AG04449 (cell line): Measurements from ENCODE around the gene NEURL1B.

Experiments used
- CTCF ChIA-PET: fragments of 350-600 bp; formaldehyde crosslinking; extraction: SDS; loops from one replicate; lab custom pipeline; 2021; ENCODE audit warnings: antibody characterized with exemption; lab: Yijun Ruan, JAX
- POLR2A ChIA-PET: fragments of 400-600, 350-600 bp; formaldehyde crosslinking; extraction: SDS; loops from one replicate; lab custom pipeline; 2020; ENCODE audit warnings: antibody characterized with exemption, inconsistent platforms; lab: Yijun Ruan, JAX
- DNase-seq: peaks from one replicate; pipeline ENCODE4 v3.0.0-alpha.2; 2010; ENCODE audit warnings: low read depth, low spot score
- H3K4me3 ChIP-seq: 2 replicates; pipeline ENCODE4 v1.5.1; 2011; ENCODE audit warnings: low read depth, mild to moderate bottlenecking, control low read depth, low read length
- TF ChIP-seq, protein P1 (sequence below): IDR thresholded peaks from one replicate; pipeline ENCODE4 v1.5.1; 2011; ENCODE audit warnings: mild to moderate bottlenecking, moderate library complexity, low read length, control low read depth, inconsistent platforms; ENCODE audit not compliant: insufficient read depth; ENCODE audit errors: missing control alignments

Gene NEURL1B

DNA sequence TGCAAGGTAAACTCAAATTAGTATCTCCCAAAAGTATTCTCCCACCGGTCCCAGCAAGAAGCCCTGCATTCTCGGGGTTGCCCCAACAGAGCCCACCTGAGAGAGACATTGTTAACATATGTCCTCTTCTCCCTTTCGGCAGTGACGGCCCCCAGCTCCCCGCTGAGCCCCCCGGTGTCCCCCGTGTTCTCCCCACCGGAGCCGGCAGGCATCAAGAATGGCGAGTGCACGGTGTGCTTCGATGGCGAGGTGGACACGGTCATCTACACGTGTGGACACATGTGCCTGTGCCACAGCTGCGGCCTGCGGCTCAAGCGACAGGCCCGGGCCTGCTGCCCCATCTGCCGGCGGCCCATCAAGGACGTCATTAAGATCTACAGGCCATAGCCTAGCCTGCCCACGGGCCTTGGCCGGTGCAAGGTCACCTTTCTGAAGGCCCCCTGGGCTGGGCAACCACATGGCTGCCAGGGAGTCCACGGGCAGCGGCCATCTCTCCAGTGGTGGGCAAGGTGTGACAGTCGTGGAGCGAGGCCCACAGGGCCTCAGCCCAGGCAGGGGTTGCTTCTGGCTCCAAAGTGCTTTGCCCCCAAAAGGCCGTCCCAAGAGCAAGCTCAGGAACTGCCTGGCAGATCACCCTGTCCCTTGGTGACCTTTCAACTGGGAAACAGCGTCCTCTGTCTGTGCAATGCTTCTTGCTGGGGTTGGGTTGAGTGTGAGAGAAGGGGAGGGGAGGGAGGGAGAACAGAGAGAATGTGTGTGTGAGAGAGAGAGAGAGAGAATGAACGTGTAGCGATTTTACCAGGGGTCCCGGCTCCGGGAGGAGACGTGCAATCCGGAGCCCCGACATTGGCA is 45.7 kb downstream of the NEURL1B start:
- ChIA-PET CTCF (interaction anchor here (0.7 to 7.0 kb wide), 4 partner anchors 10 to 208 kb away, joined by 3 to 59 read pairs (median 10); no protein-coding TSS in a partner anchor), POLR2A (no interaction called here)
- DNase-seq = no peak
- TF ChIP-seq, protein P1, sequence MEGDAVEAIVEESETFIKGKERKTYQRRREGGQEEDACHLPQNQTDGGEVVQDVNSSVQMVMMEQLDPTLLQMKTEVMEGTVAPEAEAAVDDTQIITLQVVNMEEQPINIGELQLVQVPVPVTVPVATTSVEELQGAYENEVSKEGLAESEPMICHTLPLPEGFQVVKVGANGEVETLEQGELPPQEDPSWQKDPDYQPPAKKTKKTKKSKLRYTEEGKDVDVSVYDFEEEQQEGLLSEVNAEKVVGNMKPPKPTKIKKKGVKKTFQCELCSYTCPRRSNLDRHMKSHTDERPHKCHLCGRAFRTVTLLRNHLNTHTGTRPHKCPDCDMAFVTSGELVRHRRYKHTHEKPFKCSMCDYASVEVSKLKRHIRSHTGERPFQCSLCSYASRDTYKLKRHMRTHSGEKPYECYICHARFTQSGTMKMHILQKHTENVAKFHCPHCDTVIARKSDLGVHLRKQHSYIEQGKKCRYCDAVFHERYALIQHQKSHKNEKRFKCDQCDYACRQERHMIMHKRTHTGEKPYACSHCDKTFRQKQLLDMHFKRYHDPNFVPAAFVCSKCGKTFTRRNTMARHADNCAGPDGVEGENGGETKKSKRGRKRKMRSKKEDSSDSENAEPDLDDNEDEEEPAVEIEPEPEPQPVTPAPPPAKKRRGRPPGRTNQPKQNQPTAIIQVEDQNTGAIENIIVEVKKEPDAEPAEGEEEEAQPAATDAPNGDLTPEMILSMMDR = no peak
- no peak overlapping the region for H3K4me3 ChIP-seq

DNA sequence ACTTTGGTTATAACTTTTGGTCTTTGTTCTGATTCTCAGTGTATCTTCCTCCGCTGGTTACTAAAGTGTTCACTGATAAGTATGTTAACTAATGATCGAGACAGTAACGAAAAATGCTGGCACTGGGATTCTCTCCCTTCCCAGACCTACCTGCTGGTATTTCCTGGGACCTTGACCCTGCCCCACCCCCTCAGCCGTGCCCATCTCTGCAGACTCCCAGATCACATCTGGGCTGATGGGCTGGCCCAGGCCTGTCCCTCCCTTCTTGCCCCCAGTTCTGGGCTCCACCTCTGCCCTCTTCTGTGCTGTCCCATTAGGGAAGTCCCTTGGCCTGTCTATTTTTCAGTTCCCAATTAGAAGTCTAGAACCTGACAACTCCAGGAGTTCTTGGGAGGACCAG is 46.9 kb downstream of the NEURL1B start:
- POLR2A ChIA-PET = no interaction called here
- no peak for DNase-seq
- TF ChIP-seq, protein P1 = no peak
- H3K4me3 ChIP-seq = no peak overlapping the region
- CTCF ChIA-PET = interaction anchor here (1.1 to 7.0 kb wide), 3 partner anchors 9 to 210 kb away, joined by 3 to 59 read pairs (median 9); no protein-coding TSS in a partner anchor

DNA sequence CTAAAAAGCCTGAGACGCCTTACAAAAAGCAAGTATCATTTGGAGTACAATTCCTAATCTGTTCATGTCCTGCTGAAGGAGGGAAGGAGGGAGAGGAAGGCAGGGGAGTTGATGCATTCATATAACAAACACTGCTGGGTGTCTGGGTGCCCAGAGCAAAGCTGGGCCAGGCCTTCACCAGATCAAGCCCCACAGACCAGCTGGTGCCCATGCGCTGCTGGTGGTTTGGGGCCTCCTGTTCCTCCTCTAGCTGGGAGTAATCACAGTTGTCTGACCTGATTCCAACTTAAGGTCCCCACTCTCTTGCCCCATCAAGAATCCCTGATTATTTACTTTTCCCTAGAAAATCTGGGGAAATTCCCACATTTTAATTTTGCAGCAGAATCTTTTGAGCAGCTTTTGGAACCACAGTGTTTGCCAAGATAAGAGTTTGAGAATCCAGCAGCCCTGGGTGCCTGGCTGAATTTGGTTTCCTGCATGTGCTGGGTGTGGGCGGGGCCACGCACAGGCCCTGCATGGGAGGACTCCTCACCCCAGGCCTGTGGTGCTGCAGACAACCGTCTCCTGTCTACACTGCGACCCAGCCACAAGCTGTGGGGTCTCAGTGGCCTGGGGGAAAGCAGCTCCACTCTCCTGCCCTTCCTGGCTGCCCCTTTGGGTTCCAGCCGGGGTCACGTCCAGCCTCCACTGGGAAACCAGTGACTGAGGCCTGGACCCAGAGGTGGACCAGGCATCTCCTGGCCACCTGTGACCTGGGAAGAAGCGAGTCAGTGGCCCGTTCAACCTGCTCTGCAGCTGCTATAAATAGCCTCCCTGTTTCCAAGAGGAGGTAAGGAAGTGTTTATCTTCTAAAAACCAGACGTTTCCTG is 47.5 kb downstream of the NEURL1B start:
- no peak overlapping the region for H3K4me3 ChIP-seq
- TF ChIP-seq, protein P1 = no peak
- POLR2A ChIA-PET = no interaction called here
- no peak for DNase-seq
- CTCF ChIA-PET = interaction anchor here (0.5 to 7.0 kb wide), 4 partner anchors 8 to 249 kb away, joined by 3 to 59 read pairs (median 7); no protein-coding TSS in a partner anchor

GRCh38 chr5:172689218-172689572 is 48.1 kb downstream of the NEURL1B start:
- TF ChIP-seq, protein P1 = no peak
- no peak overlapping the region for H3K4me3 ChIP-seq
- ChIA-PET POLR2A (no interaction called here), CTCF (interaction anchor here (0.5 to 7.0 kb wide), 4 partner anchors 8 to 248 kb away, joined by 3 to 59 read pairs (median 7); no protein-coding TSS in a partner anchor)
- DNase-seq = no peak

DNA sequence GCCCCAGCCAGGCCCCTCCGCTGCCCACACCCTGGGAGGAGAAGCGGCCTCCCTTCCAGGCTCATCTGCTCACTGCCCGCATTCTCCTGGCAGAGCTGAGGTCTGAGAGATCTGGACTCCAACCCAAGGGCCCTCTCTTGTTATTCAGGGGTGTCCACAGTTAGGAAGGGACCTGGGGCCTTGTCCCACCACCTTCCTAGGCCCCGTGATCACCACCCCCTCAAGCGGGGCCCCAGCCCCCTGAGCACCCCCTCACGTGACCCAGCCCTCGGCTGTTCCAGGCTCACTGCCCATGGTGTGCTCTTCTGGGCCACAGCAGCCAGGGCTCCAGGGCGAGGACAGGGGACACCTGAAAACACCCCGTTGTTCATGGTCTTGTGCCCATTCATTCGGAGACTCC is 48.7 kb downstream of the NEURL1B start:
- DNase-seq = no peak
- ChIA-PET POLR2A (no interaction called here), CTCF (interaction anchor here (1.6 to 7.0 kb wide), 3 partner anchors 7 to 211 kb away, joined by 5 to 59 read pairs (median 9); no protein-coding TSS in a partner anchor)
- TF ChIP-seq, protein P1 = no peak
- no peak overlapping the region for H3K4me3 ChIP-seq
